Activated CD4-positive, alpha-beta T cell treated with anti-CD3 and anti-CD28 coated beads, Interleukin-2, amount 10 ng/mL, durations not matched to agents 24 days and 14 days (primary cell): ENCODE measurements around the gene PGRMC2. TPM values are rescaled to one million over a fixed set of nuclear protein-coding genes. Genes with fewer than 3 reads are reported as not detected.
"Not testable (repeated sequence)": the region's sequence is repeated elsewhere in the genome, so short reads cannot be mapped to it uniquely, and the experiment has no call there.

Source experiments
- DNase-seq: peaks from one replicate; pipeline ENCODE4 v3.0.0; 2022
- H3K27ac Mint-ChIP-seq: one replicate; pipeline ENCODE4 v1.8.0; 2022; ENCODE audit warnings: mild to moderate bottlenecking, mixed read lengths
- H3K27me3 Mint-ChIP-seq: one replicate; pipeline ENCODE4 v1.8.0; 2022; ENCODE audit warnings: mixed read lengths
- H3K36me3 Mint-ChIP-seq: one replicate; pipeline ENCODE4 v1.8.0; 2022; ENCODE audit warnings: low read depth, mild to moderate bottlenecking, mixed read lengths
- H3K4me1 Mint-ChIP-seq: one replicate; pipeline ENCODE4 v1.8.0; 2021; ENCODE audit warnings: mixed read lengths
- H3K4me3 Mint-ChIP-seq: one replicate; pipeline ENCODE4 v1.8.0; 2022; ENCODE audit warnings: mild to moderate bottlenecking, moderate library complexity, mixed read lengths
- H3K9me3 Mint-ChIP-seq: one replicate; pipeline ENCODE4 v1.8.0; 2021; ENCODE audit warnings: mixed read lengths
- intact Hi-C: fragments of 100-400 bp; cut with micrococcal nuclease; formaldehyde crosslinking; loops from one replicate; pipeline ENCODE4 v1.15.1; 2023
- total RNA-seq: library from RNA; stranded (reverse); gene quantifications from 2 replicates; pipeline ENCODE4 v1.2.3, GENCODE V29; 2022

Gene PGRMC2
- total RNA-seq, 1 donor from 2014 or later, result 44.7 TPM

- H3K4me1 Mint-ChIP-seq, result peaks cover 2% of the 10 kb centered on the region
- intact Hi-C loops, result no loop called here
- H3K9me3 Mint-ChIP-seq, result no peaks in the 10 kb centered on the region
- no peak for DNase-seq
- H3K36me3 Mint-ChIP-seq, result peaks cover 34% of the 10 kb centered on the region
- no peaks in the 10 kb centered on the region for H3K27me3 Mint-ChIP-seq
- H3K27ac Mint-ChIP-seq, result no peak overlapping the region
- H3K4me3 Mint-ChIP-seq, result no peak overlapping the region
These were observed 16.1 kb downstream of the PGRMC2 start for GRCh38 chr4:128271551-128271950.

- Mint-ChIP-seq H3K4me3 (no peak overlapping the region), H3K4me1 (no peaks in the 10 kb centered on the region), H3K9me3 (no peaks in the 10 kb centered on the region), H3K27me3 (no peaks in the 10 kb centered on the region), H3K36me3 (peaks cover 28% of the 10 kb centered on the region), H3K27ac (no peak overlapping the region)
- intact Hi-C loops, result no loop called here
- no peak for DNase-seq
These were observed 18.6 kb downstream of the PGRMC2 start for GRCh38 chr4:128268970-128269369.

GRCh38 chr4:128267745-128268144, 19.9 kb downstream of the PGRMC2 start:
- Mint-ChIP-seq H3K4me1 (no peaks in the 10 kb centered on the region), H3K9me3 (peaks cover 7% of the 10 kb centered on the region), H3K36me3 (peaks cover 23% of the 10 kb centered on the region), H3K4me3 (no peak overlapping the region), H3K27ac (no peak overlapping the region), H3K27me3 (no peaks in the 10 kb centered on the region)
- intact Hi-C loops, result no loop called here
- no peak for DNase-seq

- H3K9me3 Mint-ChIP-seq, H3K27me3 Mint-ChIP-seq, H3K4me1 Mint-ChIP-seq, intact Hi-C loops, DNase-seq, H3K27ac Mint-ChIP-seq, H3K4me3 Mint-ChIP-seq: not testable (repeated sequence)
- peaks cover 17% of the 10 kb centered on the region for H3K36me3 Mint-ChIP-seq
These were observed 20.4 kb downstream of the PGRMC2 start for GRCh38 chr4:128267171-128267570.

GRCh38 chr4:128265550-128265949, 22.1 kb downstream of the PGRMC2 start:
- intact Hi-C loops, H3K9me3 Mint-ChIP-seq, H3K36me3 Mint-ChIP-seq, H3K4me1 Mint-ChIP-seq, H3K27ac Mint-ChIP-seq, H3K27me3 Mint-ChIP-seq, H3K4me3 Mint-ChIP-seq, DNase-seq: not testable (repeated sequence)

GRCh38 chr4:128259889-128260288, 27.7 kb downstream of the PGRMC2 start:
- H3K27ac Mint-ChIP-seq, H3K4me3 Mint-ChIP-seq, H3K4me1 Mint-ChIP-seq, H3K27me3 Mint-ChIP-seq, intact Hi-C loops, H3K9me3 Mint-ChIP-seq, DNase-seq, H3K36me3 Mint-ChIP-seq: not testable (repeated sequence)

GRCh38 chr4:128258166-128258565, 29.4 kb downstream of the PGRMC2 start:
- intact Hi-C loops, H3K27me3 Mint-ChIP-seq, H3K9me3 Mint-ChIP-seq, DNase-seq, H3K4me1 Mint-ChIP-seq, H3K4me3 Mint-ChIP-seq, H3K27ac Mint-ChIP-seq, H3K36me3 Mint-ChIP-seq: not testable (repeated sequence)

GRCh38 chr4:128256539-128256938, 31.1 kb downstream of the PGRMC2 start:
- Mint-ChIP-seq H3K4me1 (no peaks in the 10 kb centered on the region), H3K27me3 (peaks cover 5% of the 10 kb centered on the region), H3K27ac (no peak overlapping the region), H3K4me3 (no peak overlapping the region), H3K36me3 (no peaks in the 10 kb centered on the region), H3K9me3 (no peaks in the 10 kb centered on the region)
- intact Hi-C loops, result no loop called here
- DNase-seq, result no peak

GRCh38 chr4:128255906-128256305, 31.7 kb downstream of the PGRMC2 start:
- Mint-ChIP-seq H3K27ac (no peak overlapping the region), H3K27me3 (peaks cover 2% of the 10 kb centered on the region), H3K4me1 (no peaks in the 10 kb centered on the region), H3K9me3 (no peaks in the 10 kb centered on the region), H3K36me3 (no peaks in the 10 kb centered on the region), H3K4me3 (no peak overlapping the region)
- DNase-seq, result no peak
- intact Hi-C loops, result no loop called here

- no peaks in the 10 kb centered on the region for H3K36me3 Mint-ChIP-seq
- intact Hi-C loops, result no loop called here
- no peak overlapping the region for H3K27ac Mint-ChIP-seq
- peaks cover 6% of the 10 kb centered on the region for H3K9me3 Mint-ChIP-seq
- DNase-seq, result no peak
- no peak overlapping the region for H3K4me3 Mint-ChIP-seq
- H3K4me1 Mint-ChIP-seq, result no peaks in the 10 kb centered on the region
- H3K27me3 Mint-ChIP-seq, result no peaks in the 10 kb centered on the region
These were observed 37.6 kb downstream of the PGRMC2 start for GRCh38 chr4:128249787-128250668.

- Mint-ChIP-seq H3K9me3 (peaks cover 6% of the 10 kb centered on the region), H3K27me3 (peaks cover 2% of the 10 kb centered on the region), H3K36me3 (no peaks in the 10 kb centered on the region), H3K27ac (no peak overlapping the region), H3K4me1 (no peaks in the 10 kb centered on the region), H3K4me3 (no peak overlapping the region)
- no peak for DNase-seq
- intact Hi-C loops, result no loop called here
These were observed 39.7 kb downstream of the PGRMC2 start for GRCh38 chr4:128247906-128248305.

GRCh38 chr4:128245391-128245790, 42.2 kb downstream of the PGRMC2 start:
- H3K27me3 Mint-ChIP-seq, DNase-seq, H3K27ac Mint-ChIP-seq, H3K4me1 Mint-ChIP-seq, H3K36me3 Mint-ChIP-seq, H3K4me3 Mint-ChIP-seq, intact Hi-C loops: not testable (repeated sequence)
- H3K9me3 Mint-ChIP-seq, result peaks cover 10% of the 10 kb centered on the region

GRCh38 chr4:128244379-128244778, 43.2 kb downstream of the PGRMC2 start:
- intact Hi-C loops, result no loop called here
- Mint-ChIP-seq H3K27ac (no peak overlapping the region), H3K9me3 (peaks cover 8% of the 10 kb centered on the region)

GRCh38 chr4:128242601-128243000, 45.0 kb downstream of the PGRMC2 start:
- Mint-ChIP-seq H3K27me3 (peaks cover 2% of the 10 kb centered on the region), H3K27ac (no peak overlapping the region), H3K9me3 (peaks cover 4% of the 10 kb centered on the region), H3K4me3 (no peak overlapping the region), H3K36me3 (no peaks in the 10 kb centered on the region), H3K4me1 (no peaks in the 10 kb centered on the region)
- intact Hi-C loops, result no loop called here
- DNase-seq, result no peak

More at GRCh38 chr4:128244379-128244778, 43.2 kb downstream of the PGRMC2 start:
- Mint-ChIP-seq H3K4me1 (no peaks in the 10 kb centered on the region), H3K27me3 (peaks cover 2% of the 10 kb centered on the region), H3K36me3 (no peaks in the 10 kb centered on the region), H3K4me3 (no peak overlapping the region)
- DNase-seq, result peak; percentile 19

GRCh38 chr4:128241981-128242380, 45.6 kb downstream of the PGRMC2 start:
- intact Hi-C loops, result no loop called here
- H3K27me3 Mint-ChIP-seq, result peaks cover 2% of the 10 kb centered on the region
- H3K4me3 Mint-ChIP-seq, result no peak overlapping the region
- H3K9me3 Mint-ChIP-seq, result peaks cover 4% of the 10 kb centered on the region
- H3K4me1 Mint-ChIP-seq, result no peaks in the 10 kb centered on the region
- DNase-seq, result no peak
- H3K36me3 Mint-ChIP-seq, result no peaks in the 10 kb centered on the region
- no peak overlapping the region for H3K27ac Mint-ChIP-seq
